Stimulated activated CD8-positive, alpha-beta memory T cell treated with anti-CD3 and anti-CD28 coated beads, Interleukin-2, amount 100 ng/mL, for 48 hours (primary cell): ENCODE data around the gene RALB.
"Not testable (repeated sequence)": the region's sequence is repeated elsewhere in the genome, so short reads cannot be mapped to it uniquely, and the experiment has no call there.

ENCODE experiments used
- DNase-seq, 2 donors: peaks; one replicate each; pipeline ENCODE4 v3.0.0-alpha.2; 2020; ENCODE audit warnings: low read depth in 2 of 2

The RALB gene

GRCh38 chr2:120315367-120316033 lies 62.8 kb downstream of the RALB start:
- DNase-seq = no peak

- DNase-seq = no peak
These were observed 63.4 kb downstream of the RALB start for GRCh38 chr2:120316071-120316470.

GRCh38 chr2:120316528-120317179 lies 64.0 kb downstream of the RALB start:
- DNase-seq = no peak

- DNase-seq = no peak
These were observed 64.5 kb downstream of the RALB start for GRCh38 chr2:120317180-120317533.

GRCh38 chr2:120317916-120318315 lies 65.3 kb downstream of the RALB start:
- DNase-seq = no peak

- no peak for DNase-seq
These were observed 66.0 kb downstream of the RALB start for GRCh38 chr2:120318626-120319025.

- DNase-seq = no peak
These were observed 66.5 kb downstream of the RALB start for GRCh38 chr2:120319123-120319522.

GRCh38 chr2:120319686-120320317 lies 67.2 kb downstream of the RALB start:
- DNase-seq = no peak

GRCh38 chr2:120320318-120320851 lies 67.7 kb downstream of the RALB start:
- no peak for DNase-seq

- DNase-seq = not testable (repeated sequence)
These were observed 68.4 kb downstream of the RALB start for GRCh38 chr2:120320887-120321556.

- no peak for DNase-seq
These were observed 69.2 kb downstream of the RALB start for GRCh38 chr2:120321721-120322284.

- no peak for DNase-seq
These were observed 69.7 kb downstream of the RALB start for GRCh38 chr2:120322329-120322728.

GRCh38 chr2:120323214-120323613 lies 70.6 kb downstream of the RALB start:
- no peak for DNase-seq

GRCh38 chr2:120323807-120324399 lies 71.3 kb downstream of the RALB start:
- no peak for DNase-seq

GRCh38 chr2:120324933-120325332 lies 72.3 kb downstream of the RALB start:
- no peak for DNase-seq

GRCh38 chr2:120326066-120326465 lies 73.4 kb downstream of the RALB start:
- no peak for DNase-seq

- no peak for DNase-seq
These were observed 78.5 kb downstream of the RALB start for GRCh38 chr2:120330946-120331822.

- DNase-seq = no peak
These were observed 79.3 kb downstream of the RALB start for GRCh38 chr2:120331903-120332302.

GRCh38 chr2:120332384-120332783 lies 79.7 kb downstream of the RALB start:
- no peak for DNase-seq

GRCh38 chr2:120334068-120334467 lies 81.4 kb downstream of the RALB start:
- DNase-seq = no peak

- no peak for DNase-seq
These were observed 84.1 kb downstream of the RALB start for GRCh38 chr2:120336749-120337148.
